Measurements from ENCODE around the gene PRKAG1.
A peak's percentile ranks its signal among the peaks of the same experiment; 100 is the strongest.

Gene PRKAG1

GRCh38 chr12:49019120-49019430 is 499 bp upstream of the PRKAG1 start:
- H3K36me3 ChIP-seq (ENCODE audit: control insufficient read depth in 2 of 2, insufficient read depth in 1 of 2, low read length in 2 of 2) = peaks cover 8 to 33% of the 10 kb centered on the region in 2 experiments; a peak in 2 of 3 replicates
- H3K9me3 ChIP-seq (ENCODE audit: control insufficient read depth, insufficient read depth, low read depth, low read length) = no peaks in the 10 kb centered on the region
- POLR2A ChIA-PET = interaction anchor here (0.6 to 1.2 kb wide), 4 partner anchors 18 to 100 kb away, joined by 3 to 5 read pairs (median 4); no protein-coding TSS in a partner anchor
- peak overlapping the region; percentile 84 for H3K27ac ChIP-seq (ENCODE audit: extremely low read depth, low read depth, low read length)
- CTCF ChIA-PET = interaction anchor here (0.8 to 2.6 kb wide), 4 partner anchors 19 to 25 kb away, joined by 3 to 12 read pairs (median 8); no protein-coding TSS in a partner anchor
- peak overlapping the region; percentile 95 for H3K4me3 ChIP-seq (ENCODE audit: low read depth, low read length)
- TF ChIP-seq ZNF302 (tag by site-specific recombination; IDR thresholded peaks at IDR 0.05; ENCODE audit: low read depth) (no peak), ZNF366 (tag by site-specific recombination; conservative IDR thresholded peaks at IDR 0.05) (no peak), SCRT2 (tag by site-specific recombination; IDR thresholded peaks at IDR 0.05) (no peak), ZBTB1 (tag by site-specific recombination; IDR thresholded peaks at IDR 0.05) (no peak), KLF7 (tag by site-specific recombination; IDR thresholded peaks at IDR 0.05; ENCODE audit: borderline replicate concordance) (no peak), ZNF624 (tag by site-specific recombination; IDR thresholded peaks at IDR 0.05) (no peak), ZNF701 (tag by site-specific recombination; IDR thresholded peaks at IDR 0.05) (no peak), SETDB1 (IDR thresholded peaks at IDR 0.05; ENCODE audit: insufficient read length, low read length) (no peak), SALL2 (tag by site-specific recombination; IDR thresholded peaks at IDR 0.05; ENCODE audit: borderline replicate concordance) (no peak), ZNF175 (tag by site-specific recombination; IDR thresholded peaks at IDR 0.05) (no peak), PRDM1 (tag by site-specific recombination; IDR thresholded peaks at IDR 0.05) (no peak), ZNF692 (tag by site-specific recombination; IDR thresholded peaks at IDR 0.05) (no peak), ZNF677 (tag by site-specific recombination; IDR thresholded peaks at IDR 0.05) (no peak), ZNF621 (tag by site-specific recombination; IDR thresholded peaks at IDR 0.05) (no peak)
- H3K4me1 ChIP-seq (ENCODE audit: control insufficient read depth, insufficient read depth, low read length) = no peaks in the 10 kb centered on the region; the same call in 1 of the 2 replicates

GRCh38 chr12:49017891-49018260 is 700 bp downstream of the PRKAG1 start:
- 0 out of 2 replicates have a peak, but pooled peaks have one; percentile 11 for TF ChIP-seq PRDM1 (tag by site-specific recombination; IDR thresholded peaks at IDR 0.05)
- peak; percentile 56 for TF ChIP-seq ZFHX2 (tag by site-specific recombination; conservative IDR thresholded peaks at IDR 0.05)
- no peak for TF ChIP-seq ZNF274 (IDR thresholded peaks at IDR 0.05; ENCODE audit: low read length)
- TF ChIP-seq ZNF274 (tag by site-specific recombination; IDR thresholded peaks at IDR 0.05; ENCODE audit: borderline replicate concordance) = no peak
- no peak for TF ChIP-seq IKZF3 (tag by site-specific recombination; IDR thresholded peaks at IDR 0.05)
- TF ChIP-seq PRDM10 (tag by site-specific recombination; IDR thresholded peaks at IDR 0.05) = peak; percentile 30; the same call in 1 of the 2 replicates
- peak; percentile 36; the same call in 1 of the 2 replicates for TF ChIP-seq SP2 (tag by site-specific recombination; IDR thresholded peaks at IDR 0.05)
- TF ChIP-seq ZNF398 (tag by site-specific recombination; IDR thresholded peaks at IDR 0.05) = peak; percentile 52; the same call in 1 of the 2 replicates
- TF ChIP-seq ZSCAN30 (tag by site-specific recombination; IDR thresholded peaks at IDR 0.05) = no peak
- no peak for TF ChIP-seq ZNF280C (tag by site-specific recombination; IDR thresholded peaks at IDR 0.05)
- ChIA-PET CTCF (interaction anchor here (0.6 to 1.0 kb wide), 10 partner anchors 10 to 982 kb away, joined by 3 to 5 read pairs (median 3); no protein-coding TSS in a partner anchor), POLR2A (interaction anchor here (0.6 to 1.7 kb wide), 6 partner anchors 8 to 55 kb away, joined by 3 to 6 read pairs (median 4); partner anchors contain the start of gene RHEBL1)
- Histone ChIP-seq H3K36me3 (ENCODE audit: control insufficient read depth in 2 of 2, insufficient read depth in 1 of 2, low read length in 2 of 2) (peaks cover 8 to 24% of the 10 kb centered on the region in 2 experiments; a peak in 2 of 3 replicates), H3K4me3 (ENCODE audit: low read depth, low read length) (peak overlapping the region; percentile 95), H3K4me1 (ENCODE audit: control insufficient read depth, insufficient read depth, low read length) (no peaks in the 10 kb centered on the region; the same call in 1 of the 2 replicates), H3K9me3 (ENCODE audit: control insufficient read depth, insufficient read depth, low read depth, low read length) (no peaks in the 10 kb centered on the region), H3K27ac (ENCODE audit: extremely low read depth, low read depth, low read length) (peak overlapping the region; percentile 84)

Measured in HEK293 (cell line).